Activated CD8-positive, alpha-beta memory T cell treated with anti-CD3 and anti-CD28 coated beads, Interleukin-2, amount 50 U/mL, for 24 hours (primary cell): ENCODE results near the gene ART5.
"Not testable (repeated sequence)": the region's sequence is repeated elsewhere in the genome, so short reads cannot be mapped to it uniquely, and the experiment has no call there.

Experiments
- DNase-seq: peaks from one replicate; pipeline ENCODE4 v3.0.0-alpha.2; 2020; ENCODE audit errors: extremely low read depth

The ART5 gene

DNA sequence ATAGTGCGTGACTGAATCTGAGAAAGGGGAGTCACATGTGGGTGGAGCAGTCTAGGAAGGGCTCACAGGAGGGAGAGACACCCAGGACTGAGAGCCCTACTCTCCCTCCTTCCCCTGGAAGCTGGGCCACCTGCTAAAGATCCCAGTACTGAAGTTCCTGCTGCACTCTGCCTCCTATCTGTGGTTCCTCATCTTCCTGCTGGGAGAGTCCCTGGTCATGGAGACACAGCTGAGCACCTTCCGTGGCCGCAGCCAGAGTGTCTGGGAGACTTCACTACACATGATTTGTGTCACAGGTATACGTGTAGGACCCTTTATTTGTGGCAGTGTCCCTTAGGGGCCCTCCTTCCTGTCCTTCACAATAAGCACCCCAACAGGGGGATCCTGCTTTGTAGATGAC, 19.3 kb downstream of the ART5 start:
- DNase-seq = no peak

DNA sequence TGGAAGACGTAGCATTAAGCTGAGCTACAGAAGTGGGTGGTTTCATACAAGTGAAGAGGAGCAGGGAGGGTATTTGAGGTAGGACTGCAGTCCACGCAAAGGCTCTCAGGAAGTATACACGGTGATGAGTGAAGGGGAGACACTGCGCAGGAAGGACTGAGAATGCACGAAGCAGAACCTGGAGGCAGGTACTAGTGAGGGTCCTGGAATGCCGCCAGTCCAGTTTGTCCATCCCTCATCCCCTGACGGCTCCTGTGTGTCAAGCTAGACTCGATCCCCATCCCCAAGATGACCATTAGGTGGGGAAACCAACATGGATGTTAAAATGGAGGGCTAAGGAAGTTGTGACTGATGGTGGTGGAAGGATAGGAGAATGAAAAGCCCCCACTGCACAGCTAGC, 23.8 kb downstream of the ART5 start:
- no peak for DNase-seq

DNA sequence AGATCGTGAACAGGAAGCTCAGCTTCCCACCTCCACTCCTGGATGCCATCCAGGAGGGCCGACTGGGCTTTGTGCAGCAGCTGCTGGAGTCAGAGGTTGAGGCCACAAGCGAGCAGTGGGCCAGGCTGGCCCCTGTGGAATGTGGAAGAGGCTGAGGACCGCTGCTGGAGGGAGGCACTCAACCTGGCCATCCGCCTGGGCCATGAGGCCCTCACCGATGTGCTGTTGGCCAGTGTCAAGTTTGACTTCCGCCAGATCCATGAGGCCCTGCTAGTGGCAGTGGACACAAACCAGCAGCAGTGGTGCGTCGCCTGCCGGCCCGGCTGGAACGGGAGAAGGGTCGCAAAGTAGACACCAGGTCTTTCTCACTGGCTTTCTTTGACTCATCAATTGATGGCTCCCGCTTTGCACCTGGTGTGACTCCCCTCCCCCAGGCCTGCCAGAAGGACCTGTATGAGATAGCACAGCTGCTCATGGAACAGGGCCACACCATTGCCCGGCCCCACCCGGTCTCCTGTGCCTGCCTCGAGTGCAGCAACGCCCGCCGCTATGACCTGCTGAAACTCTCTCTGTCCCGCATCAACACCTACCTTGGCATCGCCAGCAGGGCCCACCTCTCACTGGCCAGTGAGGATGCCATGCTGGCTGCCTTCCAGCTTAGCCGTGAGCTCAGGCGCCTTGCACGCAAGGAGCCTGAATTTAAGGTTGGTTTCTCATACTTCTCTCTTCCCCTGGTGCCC, 24.9 kb downstream of the ART5 start:
- no peak for DNase-seq

DNA sequence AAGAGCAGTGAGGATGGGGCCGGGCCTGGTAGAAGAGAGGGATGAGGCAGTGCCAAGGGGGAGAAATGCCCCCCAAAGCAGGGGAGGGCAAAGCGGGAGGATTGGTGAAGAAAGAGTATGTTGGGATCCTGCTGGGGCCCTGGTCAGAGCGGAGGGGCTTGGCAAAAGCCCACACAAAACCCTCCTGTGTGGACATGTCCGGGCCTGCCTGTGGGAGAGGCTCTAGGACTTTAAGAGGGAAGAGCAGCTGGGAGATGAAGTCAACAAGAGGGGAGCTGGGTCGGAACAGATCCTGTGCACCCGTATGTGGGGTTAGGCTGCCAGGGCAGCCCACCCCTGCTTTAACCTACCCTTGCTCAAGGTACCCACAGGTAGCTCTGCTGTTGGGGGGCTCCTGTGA, 25.8 kb downstream of the ART5 start:
- no peak for DNase-seq

DNA sequence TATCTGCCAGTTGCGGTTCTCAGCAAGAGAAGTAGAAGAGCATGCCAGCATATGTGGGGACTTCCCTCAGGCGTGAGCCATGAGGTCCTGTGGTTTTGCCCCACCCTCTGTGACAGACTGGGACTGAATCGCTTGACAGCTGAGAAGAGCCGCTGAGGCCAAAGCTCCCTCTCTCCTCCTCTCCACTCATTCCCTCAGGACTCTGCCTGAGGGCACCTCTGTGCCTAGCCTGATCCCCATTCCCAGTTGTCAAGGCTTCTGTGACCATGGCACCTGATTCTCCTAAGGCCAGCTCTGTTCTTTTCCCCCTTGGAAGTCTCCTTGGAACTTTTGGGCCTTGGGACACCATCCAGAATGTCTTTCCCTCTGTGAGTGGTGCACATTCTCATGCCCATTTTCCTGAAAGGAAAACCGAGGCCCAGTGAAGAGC, 27.0 kb downstream of the ART5 start:
- peak; percentile 6 for DNase-seq

DNA sequence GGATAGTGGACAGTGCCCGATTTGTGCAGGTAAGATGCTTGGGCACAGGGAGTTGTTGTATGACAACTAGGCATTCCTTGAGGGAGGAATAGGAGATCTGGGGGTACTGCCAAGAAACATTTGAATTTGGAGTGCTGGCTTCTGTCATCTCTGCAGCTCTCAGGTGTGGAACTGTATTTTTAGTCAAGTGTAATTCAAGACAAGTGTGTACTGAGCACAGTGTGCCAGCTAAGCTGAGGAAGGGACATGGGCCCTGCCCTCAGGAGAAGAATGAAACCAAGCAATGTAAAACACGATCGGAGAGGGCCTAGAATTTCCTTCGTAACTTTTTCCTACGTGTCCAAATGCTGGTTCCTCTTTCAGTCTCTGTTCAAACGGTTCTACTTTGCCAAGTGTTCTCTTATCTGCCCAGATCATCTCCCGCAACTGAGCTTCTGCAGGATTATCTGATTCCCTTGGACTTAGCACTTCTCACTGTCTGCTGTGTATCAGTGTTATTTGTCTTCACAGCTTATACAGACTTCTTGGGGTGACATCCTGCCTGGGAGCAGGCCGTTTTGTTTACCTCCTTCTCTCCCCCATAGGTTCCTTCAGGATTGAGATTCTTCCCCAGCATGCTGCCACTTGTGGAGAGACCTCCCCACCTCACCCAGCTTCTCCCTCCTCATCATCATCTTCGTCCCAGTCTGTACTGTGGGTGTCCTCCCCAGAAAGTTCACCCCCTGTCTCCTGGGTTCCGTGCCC, 27.6 kb downstream of the ART5 start:
- DNase-seq = no peak

DNA sequence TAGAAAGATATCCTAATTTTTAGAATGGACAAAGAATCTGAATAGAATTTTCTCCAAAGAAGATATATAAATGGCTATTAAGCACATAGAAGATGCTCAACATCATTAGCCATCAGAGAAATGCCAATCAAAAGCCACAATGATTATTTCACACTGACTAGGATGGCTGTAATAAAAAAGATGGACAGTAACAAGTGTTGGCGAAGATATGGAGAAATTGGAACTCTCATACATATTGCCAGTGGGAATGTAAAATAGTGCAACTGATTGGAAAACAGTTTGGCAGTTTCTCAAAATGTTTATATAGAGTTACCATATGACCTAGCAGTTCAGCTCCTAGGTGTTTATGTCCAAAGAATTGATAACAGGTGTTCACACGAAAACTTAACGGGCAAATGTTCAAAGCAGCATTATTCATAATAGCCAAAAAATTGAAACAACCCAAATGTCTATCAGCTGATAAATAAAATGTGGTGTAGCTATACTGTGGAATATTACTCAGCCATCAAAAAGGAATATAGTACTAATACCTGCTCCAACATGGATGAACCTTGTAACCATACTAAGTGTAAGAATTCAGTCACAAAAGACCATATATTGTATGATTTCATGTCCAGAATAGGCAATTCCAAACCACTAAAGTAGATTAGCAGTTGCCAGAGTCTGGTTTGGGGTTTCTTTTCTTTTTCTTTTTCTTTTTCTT, 29.7 kb downstream of the ART5 start:
- DNase-seq = no peak

DNA sequence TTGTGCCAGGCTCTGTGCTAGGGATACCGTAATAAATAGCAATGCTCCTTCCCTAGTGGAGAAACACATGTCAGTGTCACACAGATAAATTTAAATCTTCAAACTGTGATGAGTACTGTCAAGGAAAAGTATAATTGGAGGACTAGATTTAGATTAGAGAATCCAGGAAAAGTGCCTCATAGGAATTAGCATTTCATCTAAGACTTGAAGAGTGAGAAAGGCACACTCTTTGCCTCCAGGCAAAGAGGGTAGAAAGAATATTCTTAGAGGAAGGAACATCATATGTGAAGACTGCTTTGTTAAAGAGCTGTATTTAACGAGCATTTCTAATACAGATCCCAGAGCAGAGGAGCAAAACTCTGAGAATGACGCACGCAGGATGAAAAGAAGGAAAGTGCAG, 30.9 kb downstream of the ART5 start:
- no peak for DNase-seq

DNA sequence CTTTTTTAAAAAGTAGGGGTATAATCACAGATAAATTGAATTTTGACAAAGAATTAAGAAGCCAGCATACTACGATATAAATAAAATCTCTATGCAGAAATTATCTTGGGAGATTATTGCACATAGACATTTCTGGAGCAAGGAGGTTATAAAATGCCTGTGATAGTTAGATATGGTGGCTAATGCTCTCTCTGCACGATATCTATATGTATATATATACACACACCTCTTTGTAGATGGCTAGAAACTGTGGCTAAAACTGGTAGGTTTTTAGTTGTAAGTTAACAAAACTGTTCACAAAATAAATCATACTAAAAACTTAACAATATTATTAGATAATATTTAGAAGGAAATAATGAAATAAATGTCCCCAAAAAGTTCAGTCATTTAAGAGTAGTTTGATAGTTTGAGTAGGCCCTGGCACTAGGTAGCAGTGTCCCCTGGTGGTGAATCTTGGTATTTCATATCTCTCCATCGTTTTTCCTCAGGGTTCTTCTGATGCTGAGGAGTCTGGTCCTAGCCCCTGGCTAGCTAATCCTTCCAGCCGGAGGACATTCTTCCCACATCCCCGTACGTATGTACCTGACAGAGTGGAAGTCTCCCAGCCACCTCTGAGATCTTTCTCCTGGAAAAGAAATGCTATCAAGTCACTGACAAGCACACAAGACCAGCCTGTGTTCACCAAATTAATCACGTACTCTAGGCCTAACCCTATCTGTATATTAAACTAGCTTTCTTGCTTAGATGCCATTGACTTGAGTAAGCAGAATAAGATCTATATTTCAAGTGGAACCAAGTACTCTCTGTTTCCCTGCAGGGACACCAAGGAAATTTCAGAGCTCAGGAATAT, 32.2 kb downstream of the ART5 start:
- DNase-seq = no peak

DNA sequence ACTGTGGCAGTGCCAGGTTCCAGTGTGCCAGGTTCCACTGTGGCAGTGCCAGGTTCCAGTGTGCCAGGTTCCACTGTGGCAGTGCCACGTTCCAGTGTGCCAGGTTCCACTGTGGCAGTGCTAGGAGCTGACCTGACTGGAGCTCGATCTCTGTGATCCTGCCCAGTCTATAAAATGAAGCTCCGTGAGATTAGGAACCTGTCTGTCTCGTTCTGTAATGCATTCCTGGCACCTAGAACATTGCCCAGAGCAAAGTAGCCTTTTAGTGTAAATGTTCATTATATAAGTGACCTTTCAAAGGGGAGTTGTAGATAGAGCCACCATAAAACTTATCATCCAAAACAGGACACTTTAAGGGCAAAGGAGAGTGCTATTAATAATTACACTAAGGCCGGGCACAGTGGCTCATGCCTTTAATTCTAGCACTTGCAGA, 36.0 kb downstream of the ART5 start:
- no peak for DNase-seq

DNA sequence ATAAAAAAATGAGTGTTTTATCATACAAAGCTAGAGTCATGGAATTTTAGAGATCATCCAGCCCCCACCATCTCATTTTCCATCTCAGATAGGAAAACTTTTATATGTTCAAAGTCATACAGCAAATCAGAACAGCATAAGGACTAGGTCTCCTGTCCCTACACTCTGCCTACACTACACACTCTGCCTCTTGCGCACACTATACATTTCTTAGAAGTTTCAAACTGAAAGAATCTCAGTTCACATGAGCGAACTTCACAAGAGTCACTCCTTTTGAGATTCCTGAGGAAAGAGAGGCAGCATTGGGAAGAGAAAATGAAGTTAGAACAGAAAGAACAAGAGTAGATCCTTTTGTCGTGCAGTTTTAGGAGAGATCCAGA, 36.5 kb downstream of the ART5 start:
- DNase-seq = no peak

DNA sequence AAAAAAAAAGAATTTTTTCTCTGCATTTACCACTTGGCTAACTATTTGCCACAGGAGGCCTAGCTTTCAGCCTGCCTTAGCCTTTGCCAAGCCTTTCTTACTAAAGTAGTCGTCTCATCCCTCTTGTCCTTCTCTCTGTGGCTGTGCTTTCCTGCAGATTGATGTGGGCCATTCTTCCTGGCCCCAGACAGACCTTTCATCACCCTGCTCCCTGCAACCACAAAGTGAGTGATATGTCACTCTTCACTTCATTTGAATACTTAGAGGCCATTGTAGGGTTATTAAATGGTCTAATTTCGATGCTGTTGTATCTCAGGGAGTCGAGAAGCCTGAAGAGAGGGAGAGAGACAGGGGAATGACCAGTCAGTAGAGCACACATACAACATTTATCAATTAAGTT, 37.6 kb downstream of the ART5 start:
- DNase-seq = no peak

DNA sequence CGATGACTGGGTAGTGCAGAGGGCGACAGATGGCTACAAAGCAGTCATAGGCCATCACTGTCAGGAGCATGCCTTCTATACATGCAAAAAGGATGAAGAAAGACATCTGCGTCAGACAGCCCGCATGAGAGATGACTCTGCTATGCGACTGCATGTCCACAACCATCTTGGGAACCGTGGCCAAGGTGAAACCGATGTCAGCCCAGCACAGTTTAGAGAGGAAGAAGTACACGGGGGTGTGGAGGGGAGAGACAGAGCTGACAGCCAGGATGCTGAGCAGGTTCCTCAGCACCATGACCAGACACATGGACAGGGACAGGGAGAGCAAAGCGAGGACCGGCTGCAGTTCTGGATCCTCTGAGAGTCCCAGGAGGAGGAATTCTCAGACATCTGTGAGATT, 41.6 kb downstream of the ART5 start:
- not testable (repeated sequence) for DNase-seq

DNA sequence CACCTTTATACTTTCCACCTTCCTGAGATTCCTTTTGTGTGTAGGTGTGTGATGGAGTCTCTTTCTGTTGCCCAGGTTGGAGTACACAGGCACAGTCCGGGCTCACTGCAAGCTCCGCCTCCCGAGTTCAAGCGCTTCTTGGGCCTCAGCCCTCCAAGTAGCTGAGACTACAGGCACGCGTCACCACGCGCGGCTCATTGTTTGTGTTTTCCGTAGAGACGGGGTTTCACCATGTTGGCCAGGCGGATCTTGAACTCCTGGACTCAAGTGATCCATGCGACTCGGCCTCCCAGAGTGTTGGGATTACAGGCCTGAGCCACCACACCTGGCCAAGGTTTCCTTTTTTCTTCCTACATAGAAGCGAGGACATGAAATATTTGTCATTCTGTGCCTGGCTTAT, 44.0 kb downstream of the ART5 start:
- DNase-seq = not testable (repeated sequence)

DNA sequence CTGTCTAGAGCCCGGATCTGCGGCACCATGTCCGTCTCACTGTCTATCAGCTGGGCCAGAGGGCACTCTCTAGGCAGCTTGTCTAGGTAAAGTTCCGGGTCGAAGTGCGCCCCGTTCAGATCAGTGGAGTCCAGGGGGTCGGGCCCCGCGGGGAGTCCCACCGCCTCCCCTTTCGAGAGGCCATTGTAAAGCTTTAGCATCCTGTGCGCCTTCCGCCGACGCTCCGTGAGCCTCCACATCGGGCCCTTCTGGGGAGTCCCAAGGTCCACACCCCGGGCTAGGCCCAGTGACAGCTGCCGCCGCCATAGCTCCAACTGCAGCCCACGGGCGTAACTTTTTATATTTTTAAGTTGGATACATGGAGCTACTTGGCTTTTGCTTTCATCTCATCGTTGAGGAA, 50.5 kb downstream of the ART5 start:
- not testable (repeated sequence) for DNase-seq

DNA sequence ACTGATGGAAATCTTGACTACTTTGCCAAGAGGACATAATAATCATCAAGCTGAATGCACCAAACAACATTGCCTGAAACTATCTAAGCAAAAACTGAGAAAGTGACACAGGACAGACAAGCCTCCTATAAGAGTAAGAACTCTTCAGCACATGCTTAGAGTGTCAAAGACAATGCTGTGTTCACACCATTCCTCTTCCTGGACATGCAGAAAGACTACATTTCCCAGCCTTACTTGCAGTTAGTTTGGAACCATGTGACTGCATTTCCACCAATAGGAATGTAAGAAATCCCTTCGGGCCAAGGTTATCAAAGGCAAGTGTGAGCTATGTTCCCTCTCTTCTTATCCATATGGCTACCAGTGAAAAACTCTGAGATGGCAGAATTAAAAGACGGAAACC, 51.6 kb downstream of the ART5 start:
- not testable (repeated sequence) for DNase-seq

DNA sequence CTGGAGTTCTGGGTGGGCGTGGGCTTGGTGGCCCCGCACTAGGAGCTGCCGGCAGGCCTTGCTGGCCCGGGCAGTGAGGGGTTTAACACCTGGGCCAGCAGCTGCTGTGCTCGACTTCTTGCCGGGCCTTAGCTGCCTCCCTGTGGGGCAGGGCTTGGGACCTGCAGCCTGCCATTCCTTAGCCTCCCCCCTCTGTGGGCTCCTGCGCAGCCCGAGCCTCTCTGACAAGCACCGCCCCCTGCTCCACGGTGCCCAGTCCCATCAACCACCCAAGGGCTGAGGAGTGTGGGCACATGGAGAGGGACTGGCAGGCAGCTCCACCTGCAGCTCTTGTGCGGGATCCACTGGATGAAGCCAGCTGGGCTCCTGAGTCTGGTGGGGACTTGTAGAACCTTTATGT, 53.0 kb downstream of the ART5 start:
- DNase-seq = not testable (repeated sequence)
